H1 (cell line): ENCODE data around the gene VDAC2. TPM values are rescaled to one million over a fixed set of nuclear protein-coding genes. Genes with fewer than 3 reads are reported as not detected.

Experiments
- CTCF ChIA-PET: fragments of 300-600 bp; sonication (Branson Sonifier 250); formaldehyde crosslinking; loops from one replicate; lab custom pipeline; 2021; ENCODE audit not compliant: partially characterized antibody; lab: Charles Lee
- POLR2A ChIA-PET: fragments of 300-600 bp; sonication (Branson Sonifier 250); formaldehyde crosslinking; loops from one replicate; lab custom pipeline; 2021; ENCODE audit warnings: inconsistent platforms; ENCODE audit not compliant: partially characterized antibody; lab: Charles Lee
- DNase-seq, 2 experiments: peaks; one replicate each; pipeline versions ENCODE4 v3.0.0 to v3.0.0-alpha.2; 2010 to 2022; ENCODE audit warnings: low spot score in 2 of 2, low read depth in 1 of 2, mixed read lengths in 1 of 2
- FAIRE-seq: peaks from 2 replicates; lab custom pipeline; 2011; peaks lifted over from hg19 to GRCh38; lab: Jason Lieb, UNC
- H2AFZ ChIP-seq: 2 replicates; pipeline ENCODE4 v1.8.1; 2012; ENCODE audit warnings: low read length, inconsistent platforms
- H2AK5ac ChIP-seq: 2 replicates; pipeline ENCODE4 v1.6.1; 2013; ENCODE audit warnings: low read depth, low read length
- H2BK120ac ChIP-seq: replicated peaks from 2 replicates; pipeline ENCODE3; 2013; ENCODE audit warnings: low read depth, low read length, inconsistent platforms
- H2BK12ac ChIP-seq: 2 replicates; pipeline ENCODE4 v1.6.1; 2013; ENCODE audit warnings: low read depth, low read length
- H2BK15ac ChIP-seq: 2 replicates; pipeline ENCODE4 v1.6.1; 2013; ENCODE audit warnings: low read length
- H2BK20ac ChIP-seq: 2 replicates; pipeline ENCODE4 v1.6.1; 2013; ENCODE audit warnings: low read length
- H2BK5ac ChIP-seq: 2 replicates; pipeline ENCODE4 v1.6.1; 2013; ENCODE audit warnings: low read depth, low read length
- H3K14ac ChIP-seq: 2 replicates; pipeline ENCODE4 v1.6.1; 2013; ENCODE audit warnings: inconsistent platforms; ENCODE audit not compliant: insufficient read length
- H3K18ac ChIP-seq: 2 replicates; pipeline ENCODE4 v1.6.1; 2013; ENCODE audit warnings: low read length; ENCODE audit errors: extremely low read depth
- H3K23ac ChIP-seq: 2 replicates; pipeline ENCODE4 v1.6.1; 2013; ENCODE audit warnings: inconsistent platforms; ENCODE audit not compliant: insufficient read length
- H3K23me2 ChIP-seq: 2 replicates; pipeline ENCODE4 v1.6.1; 2013; ENCODE audit warnings: low read depth, low read length
- H3K27ac ChIP-seq: 2 replicates; pipeline ENCODE4 v1.6.1; 2011; ENCODE audit warnings: low read depth, low read length, inconsistent platforms
- H3K27me3 ChIP-seq, 4 experiments: replicated peaks in 1 of 4; 1 replicate in 1 of 4; 2 replicates in 3 of 4; pipeline versions ENCODE4 v1.6.1 to v1.8.1; 2011 to 2013; ENCODE audit warnings: low read length in 3 of 4, mild to moderate bottlenecking in 3 of 4, inconsistent platforms in 2 of 4, mixed read lengths in 2 of 4, moderate library complexity in 1 of 4; ENCODE audit not compliant: control insufficient read depth in 3 of 4, insufficient read depth in 3 of 4; ENCODE audit errors: extremely low read depth in 1 of 4
- H3K36me3 ChIP-seq, 4 experiments: 2 replicates each; pipeline versions ENCODE4 v1.6.1 to v1.8.1; 2011 to 2013; ENCODE audit warnings: mild to moderate bottlenecking in 4 of 4, low read length in 3 of 4, moderate library complexity in 2 of 4, control low read depth in 1 of 4, inconsistent platforms in 1 of 4; ENCODE audit not compliant: insufficient read depth in 4 of 4, control insufficient read depth in 2 of 4
- H3K4ac ChIP-seq: replicated peaks from 2 replicates; pipeline ENCODE3; 2013; ENCODE audit warnings: low read length, low read depth, mixed read lengths, inconsistent platforms; ENCODE audit not compliant: insufficient read length
- H3K4me1 ChIP-seq, 4 experiments: replicated peaks in 1 of 4; 1 replicate in 1 of 4; 2 replicates in 3 of 4; pipeline versions ENCODE4 v1.6.1 to v1.8.1; 2011 to 2013; ENCODE audit warnings: low read length in 3 of 4, inconsistent platforms in 2 of 4, mixed read lengths in 1 of 4; ENCODE audit not compliant: insufficient read depth in 4 of 4, control insufficient read depth in 3 of 4
- H3K4me2 ChIP-seq, 2 experiments: 2 replicates each; pipeline versions ENCODE4 v1.6.1 to v1.8.1; 2011 to 2013; ENCODE audit warnings: low read depth in 2 of 2, low read length in 2 of 2, control low read depth in 1 of 2, inconsistent platforms in 1 of 2, mild to moderate bottlenecking in 1 of 2; ENCODE audit not compliant: insufficient read depth in 1 of 2
- H3K4me3 ChIP-seq, 4 experiments: fragments of 200-600, 300-600 bp in 1 of 4; sonication (generic), shearing (Covaris generic), sonication (Bioruptor Twin) in 1 of 4; 2 replicates each; pipeline versions ENCODE4 v1.5.1 to v1.8.1; 2011 to 2016; ENCODE audit warnings: low read length in 4 of 4, low read depth in 3 of 4, control low read depth in 2 of 4, inconsistent platforms in 2 of 4, mild to moderate bottlenecking in 2 of 4, mixed read lengths in 1 of 4, moderate library complexity in 1 of 4; ENCODE audit not compliant: insufficient read depth in 2 of 4; ENCODE audit errors: extremely low read depth in 1 of 4
- H3K56ac ChIP-seq: replicated peaks from 2 replicates; pipeline ENCODE3; 2013; ENCODE audit warnings: low read depth, mild to moderate bottlenecking, mixed read lengths, low read length, inconsistent platforms; ENCODE audit not compliant: insufficient read length
- H3K79me1 ChIP-seq: 2 replicates; pipeline ENCODE4 v1.6.1; 2013; ENCODE audit warnings: low read depth, low read length, control low read depth
- H3K79me2 ChIP-seq, 2 experiments: 2 replicates each; pipeline versions ENCODE4 v1.6.1 to v1.8.1; 2012 to 2013; ENCODE audit warnings: low read length in 2 of 2, mild to moderate bottlenecking in 2 of 2, inconsistent platforms in 1 of 2; ENCODE audit not compliant: insufficient read depth in 2 of 2, control insufficient read depth in 1 of 2
- H3K9ac ChIP-seq, 4 experiments: replicated peaks in 1 of 4; 1 replicate in 1 of 4; 2 replicates in 3 of 4; pipeline versions ENCODE4 v1.6.1 to v1.8.1; 2011 to 2013; ENCODE audit warnings: low read depth in 3 of 4, low read length in 3 of 4, control low read depth in 2 of 4, mild to moderate bottlenecking in 2 of 4, moderate library complexity in 2 of 4, inconsistent platforms in 1 of 4; ENCODE audit errors: extremely low read depth in 1 of 4
- H3K9me3 ChIP-seq, 2 experiments: 2 replicates each; pipeline versions ENCODE4 v1.6.1 to v1.8.1; 2012 to 2013; ENCODE audit warnings: mild to moderate bottlenecking in 2 of 2, moderate library complexity in 2 of 2, control low read depth in 1 of 2, inconsistent platforms in 1 of 2, low read depth in 1 of 2, low read length in 1 of 2, mixed read lengths in 1 of 2; ENCODE audit not compliant: insufficient read depth in 2 of 2
- H4K20me1 ChIP-seq, 2 experiments: replicated peaks in 1 of 2; 2 replicates each; pipeline versions ENCODE3 to v1.8.1; 2011 to 2013; ENCODE audit warnings: inconsistent platforms in 2 of 2, low read length in 2 of 2, mild to moderate bottlenecking in 1 of 2; ENCODE audit not compliant: insufficient read depth in 2 of 2, control insufficient read depth in 1 of 2
- H4K5ac ChIP-seq: 2 replicates; pipeline ENCODE4 v1.6.1; 2013; ENCODE audit warnings: low read length, low read depth, mixed read lengths, inconsistent platforms; ENCODE audit not compliant: insufficient read length
- H4K8ac ChIP-seq: 2 replicates; pipeline ENCODE4 v1.8.0; 2013; ENCODE audit warnings: mild to moderate bottlenecking, moderate library complexity, low read length, inconsistent platforms; ENCODE audit not compliant: insufficient read depth; ENCODE audit errors: extremely low read depth
- H4K91ac ChIP-seq: replicated peaks from 2 replicates; pipeline ENCODE3; 2013; ENCODE audit warnings: low read length, mixed read lengths, inconsistent platforms; ENCODE audit not compliant: insufficient read length
- ZNF274 ChIP-seq: IDR thresholded peaks from 2 replicates; pipeline ENCODE4 v1.7.0; 2012; ENCODE audit warnings: low read length, borderline replicate concordance; ENCODE audit errors: extremely low read depth
- WGBS, 2 experiments: shearing (Covaris generic) in 1 of 2; methylation state at CpG; one replicate each; pipeline versions ENCODE4 v1.1.6 to v1.1.7; 2013 to 2015; ENCODE audit warnings: low lambda C conversion rate in 2 of 2, mixed read lengths in 2 of 2, inconsistent platforms in 1 of 2, low coverage in 1 of 2, missing lambda C conversion rate in 1 of 2; ENCODE audit not compliant: insufficient replicate concordance in 2 of 2, insufficient coverage in 1 of 2, insufficient read length in 1 of 2; ENCODE audit errors: extremely low coverage in 1 of 2, missing lambda C conversion rate in 1 of 2; 5-methylcytosine and 5-hydroxymethylcytosine counted together
- polyA plus RNA-seq, 7 experiments: library from polyadenylated mRNA; depleted of rRNA in 3 of 7; stranded (reverse) in 5 of 7; unstranded in 2 of 7; fragments of >200 nt in 5 of 7; fragments of 200-250 nt in 2 of 7; gene quantifications; 1 replicate in 5 of 7; 2 replicates in 1 of 7; 4 replicates in 1 of 7; pipeline versions ENCODE4 v1.2.1 to v1.2.3, GENCODE V29; 2011 to 2013; ENCODE audit warnings: missing spikeins in 2 of 7, mixed read lengths in 2 of 7
- total RNA-seq: library from RNA; stranded (reverse); fragmentation: NEBNext Ultra II Directional; extraction: Animal tissue kit (Norgen Biotek cat#: 25700); gene quantifications from 2 replicates; pipeline ENCODE4 v1.2.1, GENCODE V29; 2021
- TF ChIP-seq, protein P1 (sequence below): IDR thresholded peaks from 2 replicates; pipeline ENCODE4 v1.6.1; 2011; ENCODE audit warnings: low read length, improper control_type of control experiment

VDAC2 gene
- total and polyA plus RNA-seq, 2 of the 8 experiments (the other 6 are each of a cell fraction or from before 2014, with no cell fraction given): 89.8 to 284 TPM

DNA sequence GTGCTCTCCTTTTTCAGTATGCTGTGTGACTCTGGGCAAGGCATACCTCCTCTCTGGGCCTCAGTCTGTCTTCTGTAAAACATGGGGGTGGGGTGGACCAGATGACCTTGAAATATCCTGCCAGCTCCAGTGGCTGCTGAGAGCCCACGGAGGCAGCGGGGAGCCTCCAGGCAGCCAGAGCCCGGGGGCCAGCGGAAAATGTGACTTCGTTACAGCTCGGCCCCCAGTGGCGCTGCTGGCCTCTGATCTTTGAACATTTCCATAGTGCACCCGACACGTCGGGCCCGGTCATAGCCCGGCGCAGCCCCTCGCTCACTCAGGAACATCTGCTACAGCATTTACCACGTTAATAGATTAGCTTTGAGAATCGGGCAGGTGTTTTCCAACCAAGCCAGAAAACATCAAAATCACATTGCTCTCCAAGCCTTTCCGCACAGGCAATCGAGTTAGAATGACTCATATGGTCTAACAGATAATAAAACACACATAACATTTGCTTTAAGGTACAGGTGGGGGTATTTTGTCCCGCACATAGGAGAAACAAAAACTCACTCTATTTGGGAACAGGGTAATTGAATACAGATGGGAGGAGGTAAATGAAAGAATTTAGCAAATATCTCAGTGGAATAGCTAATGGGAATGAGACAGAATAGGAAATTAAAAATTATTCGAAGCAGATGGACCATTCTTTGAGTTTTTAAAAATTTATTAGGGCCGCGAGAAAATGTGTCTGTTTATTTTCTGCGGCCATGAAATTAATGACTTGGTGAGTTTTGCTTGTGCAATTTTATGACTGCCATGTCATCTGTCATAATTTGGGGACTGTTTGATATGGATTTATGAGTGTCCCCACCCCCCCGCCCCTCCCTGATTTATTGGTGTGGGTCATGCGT is 51.5 kb downstream of the VDAC2 start:
- Histone ChIP-seq H2BK12ac (no peak overlapping the region), H4K91ac (no peak overlapping the region), H3K27me3 (no peaks in the 10 kb centered on the region), H3K79me2 (no peaks in the 10 kb centered on the region), H3K23me2 (no peaks in the 10 kb centered on the region), H2AK5ac (no peak overlapping the region), H3K4me1 (peaks cover 0 to 2% (median 0%) of the 10 kb centered on the region in 4 experiments; a peak in 1 of 7 replicates), H3K14ac (no peak overlapping the region), H3K4me3 (no peak overlapping the region), H3K9me3 (no peaks in the 10 kb centered on the region), H3K18ac (no peak overlapping the region), H3K4me2 (no peak overlapping the region), H3K9ac (no peak overlapping the region), H3K56ac (no peak overlapping the region), H2BK120ac (no peak overlapping the region), H3K27ac (no peak overlapping the region), H4K5ac (no peak overlapping the region), H3K36me3 (no peaks in the 10 kb centered on the region), H3K4ac (no peak overlapping the region), H2BK5ac (no peak overlapping the region), H2BK20ac (no peak overlapping the region), H3K23ac (no peak overlapping the region), H4K20me1 (no peaks in the 10 kb centered on the region), H2AFZ (no peak overlapping the region), H4K8ac (no peak overlapping the region), H2BK15ac (no peak overlapping the region), H3K79me1 (no peaks in the 10 kb centered on the region)
- ChIA-PET CTCF (interaction anchor here (0.8 to 1.7 kb wide), 4 partner anchors 26 to 152 kb away, joined by 3 to 4 read pairs (median 3); partner anchors contain the start of gene COMTD1), POLR2A (interaction anchor here (0.7 to 0.9 kb wide), 2 partner anchors 13 to 52 kb away, joined by 3 read pairs; no protein-coding TSS in a partner anchor)
- FAIRE-seq: no peak
- 85% methylated on average over 25 of the region's 25 CpGs; no CpG with 5 or more reads in 1 of the 2 experiments for WGBS, 2 experiments
- TF ChIP-seq, protein P1, sequence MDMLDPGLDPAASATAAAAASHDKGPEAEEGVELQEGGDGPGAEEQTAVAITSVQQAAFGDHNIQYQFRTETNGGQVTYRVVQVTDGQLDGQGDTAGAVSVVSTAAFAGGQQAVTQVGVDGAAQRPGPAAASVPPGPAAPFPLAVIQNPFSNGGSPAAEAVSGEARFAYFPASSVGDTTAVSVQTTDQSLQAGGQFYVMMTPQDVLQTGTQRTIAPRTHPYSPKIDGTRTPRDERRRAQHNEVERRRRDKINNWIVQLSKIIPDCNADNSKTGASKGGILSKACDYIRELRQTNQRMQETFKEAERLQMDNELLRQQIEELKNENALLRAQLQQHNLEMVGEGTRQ: no peak
- no peak for TF ChIP-seq ZNF274
- DNase-seq: no peak
